Measurements from ENCODE around the gene VTI1A.
"Not testable (repeated sequence)": the region's sequence is repeated elsewhere in the genome, so short reads cannot be mapped to it uniquely, and the experiment has no call there.

VTI1A gene

DNA sequence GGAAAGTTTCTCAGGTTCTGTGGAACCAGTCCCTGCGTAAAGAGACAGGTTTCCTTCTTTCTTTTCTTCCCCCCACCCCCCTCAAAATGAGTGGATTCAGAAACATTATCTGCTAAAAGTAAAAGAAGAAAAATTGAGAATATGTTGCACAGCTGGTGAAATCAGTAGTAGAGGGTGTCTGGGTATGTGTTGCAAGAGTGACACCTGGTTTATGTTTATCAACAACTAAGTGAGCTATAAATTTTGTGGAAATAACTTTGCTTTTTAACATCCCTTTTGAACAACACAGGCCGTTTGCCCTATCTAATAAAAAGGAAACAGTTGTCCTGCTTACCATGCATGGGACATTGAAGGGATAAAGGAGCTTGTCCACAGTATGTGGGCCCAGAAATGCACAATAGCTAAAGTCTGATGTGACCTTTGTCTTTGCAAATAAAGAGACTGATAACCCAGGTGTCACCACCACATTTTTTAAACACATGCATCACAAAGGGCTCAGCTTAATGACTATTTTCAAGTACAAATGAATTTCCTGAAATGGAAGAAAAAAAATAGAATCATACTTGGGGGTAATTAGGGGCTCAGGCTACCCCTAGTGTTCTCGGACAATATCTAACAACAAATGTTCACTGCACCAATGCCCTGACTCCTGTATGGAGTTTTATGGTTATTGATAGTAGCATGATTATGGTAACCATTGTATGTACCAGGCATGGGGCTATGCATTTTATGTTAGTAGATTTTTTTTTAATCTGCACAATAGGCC, 281.3 kb downstream of the VTI1A start:
- DNase-seq: no peak

- no peak for DNase-seq
Observed at GRCh38 chr10:112728997-112729396, 282.0 kb downstream of the VTI1A start.

DNA sequence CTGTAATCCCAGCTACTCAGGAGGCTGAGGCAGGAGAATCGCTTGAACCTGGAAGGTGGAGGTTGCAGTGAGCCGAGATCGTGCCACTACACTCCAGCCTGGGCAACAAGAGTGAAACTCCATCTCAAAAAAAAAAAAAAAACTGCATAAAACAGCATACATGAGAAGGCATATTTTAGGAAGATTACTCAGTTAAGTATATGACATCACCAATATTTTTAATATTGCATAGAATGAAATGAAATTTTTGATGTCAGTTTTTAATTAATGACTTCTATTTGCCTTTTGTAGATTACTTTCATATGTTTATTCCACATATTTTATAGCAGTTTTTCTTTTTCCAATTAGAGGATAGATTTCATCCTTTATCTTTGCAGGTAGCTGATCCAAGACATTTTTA, 284.4 kb downstream of the VTI1A start:
- not testable (repeated sequence) for DNase-seq

GRCh38 chr10:112732277-112732921, 285.4 kb downstream of the VTI1A start:
- no peak for DNase-seq

DNA sequence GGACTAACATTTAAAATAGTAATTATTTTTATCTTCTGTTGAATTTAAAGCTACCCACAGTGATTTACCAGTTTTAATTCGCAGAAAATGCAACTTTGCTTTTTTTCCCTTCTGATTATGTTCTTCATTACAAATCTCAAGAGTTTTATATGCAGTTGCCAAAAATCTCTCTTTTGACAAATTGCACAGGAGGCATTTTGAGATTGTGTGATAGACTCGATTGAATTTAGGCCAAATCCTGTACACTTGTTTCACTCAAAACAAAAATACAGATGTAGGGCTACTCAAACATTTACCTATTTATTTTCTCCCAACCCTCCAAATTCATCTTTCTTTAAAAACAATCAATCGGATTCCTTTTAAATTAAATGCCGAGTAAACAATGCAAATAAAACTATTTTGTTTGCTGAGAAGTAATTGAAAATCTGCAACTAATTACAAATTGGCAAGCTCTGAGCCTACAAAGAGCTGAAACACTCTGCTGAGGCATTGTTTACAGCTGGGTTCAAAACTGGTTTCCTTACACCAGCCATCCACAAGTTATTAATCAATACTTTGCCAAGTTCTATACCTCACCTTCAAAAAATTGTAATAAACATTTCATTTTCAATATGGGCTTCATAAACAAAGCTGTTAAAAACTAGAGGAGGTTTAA, 288.2 kb downstream of the VTI1A start:
- DNase-seq: no peak

GRCh38 chr10:112738606-112739591, 291.9 kb downstream of the VTI1A start:
- DNase-seq: no peak

DNA sequence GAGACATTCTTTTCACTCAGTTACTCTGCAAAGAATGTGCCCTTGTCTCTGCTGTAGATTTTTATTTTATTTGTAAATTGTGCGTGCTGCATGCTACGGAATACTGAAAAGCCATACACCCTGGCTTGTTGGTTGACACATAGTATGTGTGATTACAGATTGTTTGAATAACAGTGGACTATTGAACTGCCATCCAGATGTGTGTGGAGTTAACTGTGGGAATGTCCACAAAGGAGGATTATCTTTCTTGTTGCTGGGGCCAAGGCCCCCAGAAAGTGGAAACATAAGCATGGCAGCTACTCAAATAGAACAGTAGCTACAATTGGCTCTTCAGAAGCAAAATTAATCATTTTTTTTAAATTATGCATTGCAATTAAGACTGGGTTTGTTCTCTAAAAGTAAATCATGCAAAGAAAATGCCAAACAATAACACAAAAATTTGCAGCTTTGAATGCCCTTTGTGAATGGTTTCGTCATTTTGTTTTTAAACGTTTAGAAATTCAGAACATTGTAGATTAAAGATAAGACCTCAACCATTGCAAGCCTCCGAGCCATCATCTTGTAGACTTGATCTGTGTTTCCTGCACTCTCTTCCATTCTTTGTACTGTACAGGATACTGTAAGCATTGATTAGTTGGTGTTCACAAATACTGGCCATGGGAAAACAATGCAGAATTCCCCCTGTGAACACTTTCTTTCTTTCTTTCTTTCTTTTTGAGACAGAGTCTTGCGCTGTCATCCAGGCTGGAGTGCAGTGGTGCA, 292.8 kb downstream of the VTI1A start:
- no peak for DNase-seq

- DNase-seq: no peak
Observed at GRCh38 chr10:112741830-112742402, 294.9 kb downstream of the VTI1A start.

DNA sequence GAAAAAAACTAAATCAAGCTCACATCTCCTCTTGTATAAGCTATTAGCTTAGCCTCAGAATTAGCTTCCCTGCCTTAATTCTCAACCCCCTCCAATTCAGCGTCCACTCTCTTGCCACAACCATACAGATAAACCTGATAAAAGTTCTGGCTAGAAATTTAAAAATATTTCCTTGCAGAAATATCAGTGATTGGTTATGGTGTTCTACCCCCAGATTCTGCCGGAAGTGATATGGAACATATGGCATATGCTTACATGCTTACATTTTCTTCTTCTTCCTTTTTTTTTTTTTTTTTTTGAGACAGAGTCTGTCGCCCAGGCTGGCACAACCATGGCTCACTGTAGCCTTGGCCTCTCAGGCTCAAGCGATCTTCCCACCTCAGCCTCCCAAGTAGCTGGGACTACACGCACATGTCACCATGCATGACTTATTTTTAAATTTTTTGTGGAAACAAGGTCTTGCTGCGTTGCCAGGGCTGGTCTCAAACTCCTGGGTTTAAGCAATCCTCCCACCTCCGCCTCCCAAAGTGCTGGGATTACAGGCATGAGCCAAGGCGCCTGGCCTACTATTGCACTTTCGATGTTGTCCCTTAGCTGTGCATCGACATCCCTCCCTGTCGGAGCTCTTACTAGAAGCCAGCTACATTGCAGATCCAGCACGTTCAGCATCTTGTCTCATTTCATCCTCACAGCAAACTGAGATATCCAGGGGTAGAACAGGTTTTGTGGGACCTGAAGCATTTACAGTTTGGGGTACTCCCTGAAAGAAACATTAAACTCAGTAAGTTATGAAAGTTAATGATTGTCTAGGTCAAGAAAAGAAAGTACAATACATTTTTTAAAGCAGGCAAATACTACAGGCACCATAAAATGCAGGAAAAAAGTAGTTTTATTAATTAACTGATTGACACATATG, 297.4 kb downstream of the VTI1A start:
- DNase-seq: no peak

DNA sequence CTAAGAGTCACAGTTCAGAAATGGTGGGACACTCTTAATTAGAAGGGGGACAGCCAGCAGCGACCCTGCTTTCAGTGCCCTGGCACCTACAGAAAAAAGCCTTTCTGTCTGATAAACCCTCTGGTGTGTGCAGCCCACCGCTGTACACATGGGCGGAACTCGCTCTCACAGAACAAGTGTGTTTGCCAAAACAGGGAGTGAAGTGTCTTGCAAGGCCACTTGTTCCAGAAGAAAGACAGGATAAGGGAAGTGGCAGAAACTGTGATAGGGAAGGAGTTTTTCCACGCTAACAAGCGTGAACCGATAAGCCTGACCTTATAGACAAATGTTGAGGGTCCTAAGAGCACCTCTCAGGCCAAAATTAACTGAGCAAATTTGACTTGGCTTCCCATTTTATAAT, 299.3 kb downstream of the VTI1A start:
- no peak for DNase-seq

- no peak for DNase-seq
Observed at GRCh38 chr10:112750427-112751167, 303.6 kb downstream of the VTI1A start.

DNA sequence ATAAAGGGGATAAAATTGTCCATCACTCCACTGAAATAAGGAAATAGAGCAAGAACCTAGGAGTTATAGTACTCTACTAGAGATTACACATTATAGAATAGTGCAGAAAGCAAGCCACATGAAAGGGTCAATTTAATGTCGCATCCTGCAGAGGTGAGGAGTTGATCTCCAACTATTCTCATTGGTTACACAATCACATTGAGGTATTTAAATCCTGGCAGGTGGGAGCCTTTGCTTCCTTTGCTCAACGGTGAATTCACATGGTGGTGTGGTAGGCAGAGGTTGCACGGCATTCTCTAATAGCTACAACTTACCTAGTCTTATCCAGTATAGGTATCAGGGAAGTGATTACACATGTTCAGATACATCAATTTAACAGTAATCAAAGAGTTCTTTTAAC, 304.6 kb downstream of the VTI1A start:
- no peak for DNase-seq

DNA sequence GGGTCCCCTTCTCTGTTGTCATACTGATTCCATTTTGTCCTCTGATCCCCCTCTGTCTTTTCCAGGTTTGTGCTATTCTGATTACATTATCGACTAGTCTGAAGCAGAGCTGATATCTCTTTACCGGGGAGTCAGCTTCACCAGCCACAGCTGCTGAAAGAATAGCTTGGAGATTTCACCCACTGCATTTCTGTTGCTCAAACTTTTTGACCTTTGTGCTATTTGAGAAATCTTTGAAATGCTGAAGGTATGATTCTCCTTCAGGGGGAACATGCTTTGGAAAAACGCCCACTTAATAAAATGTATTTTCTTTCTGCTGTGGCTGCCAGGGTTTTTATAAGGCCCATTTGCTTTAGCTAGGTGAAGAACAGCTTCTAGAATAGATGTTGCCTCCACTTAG, 305.3 kb downstream of the VTI1A start:
- DNase-seq: no peak

DNA sequence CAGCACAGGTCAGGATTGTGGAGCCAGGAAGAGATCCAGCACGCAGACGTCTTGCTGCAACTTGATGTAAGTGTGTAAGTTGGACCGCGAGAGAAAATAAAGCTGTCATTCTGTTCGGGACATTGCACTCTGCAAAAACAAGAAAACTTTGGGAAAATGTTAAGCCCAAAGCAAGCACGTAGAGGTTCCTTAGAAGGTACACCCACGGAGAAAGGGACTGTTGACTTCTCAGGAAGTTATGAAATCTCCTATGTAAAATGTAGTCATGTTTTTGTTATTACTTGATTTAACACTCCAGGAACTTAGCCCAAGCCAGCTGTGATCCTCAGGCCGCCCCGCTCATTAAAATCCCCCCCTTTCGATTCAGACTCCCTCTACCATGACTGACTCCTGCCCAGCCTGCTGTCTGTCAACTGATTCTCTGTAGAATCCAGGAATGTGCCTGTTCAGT, 307.0 kb downstream of the VTI1A start:
- no peak for DNase-seq

GRCh38 chr10:112755446-112756234, 308.6 kb downstream of the VTI1A start:
- no peak for DNase-seq

DNA sequence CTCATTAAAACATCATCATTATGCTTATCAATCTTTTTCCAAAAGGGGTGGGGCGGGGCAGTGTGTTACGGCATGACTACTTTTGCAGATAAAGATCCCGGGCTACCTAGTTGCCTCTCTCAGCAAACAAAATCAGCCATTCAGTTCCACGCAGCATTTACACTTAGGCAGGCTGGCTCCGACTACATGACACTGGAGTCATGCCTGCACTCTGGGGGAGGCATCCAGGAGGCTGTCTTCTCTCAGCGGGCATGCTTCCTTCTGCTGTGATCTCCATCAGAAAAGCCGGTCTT, 309.2 kb downstream of the VTI1A start:
- DNase-seq: no peak

- no peak for DNase-seq
Observed at GRCh38 chr10:112758961-112759360, 311.9 kb downstream of the VTI1A start.

GRCh38 chr10:112759496-112759895, 312.5 kb downstream of the VTI1A start:
- DNase-seq: no peak

DNA sequence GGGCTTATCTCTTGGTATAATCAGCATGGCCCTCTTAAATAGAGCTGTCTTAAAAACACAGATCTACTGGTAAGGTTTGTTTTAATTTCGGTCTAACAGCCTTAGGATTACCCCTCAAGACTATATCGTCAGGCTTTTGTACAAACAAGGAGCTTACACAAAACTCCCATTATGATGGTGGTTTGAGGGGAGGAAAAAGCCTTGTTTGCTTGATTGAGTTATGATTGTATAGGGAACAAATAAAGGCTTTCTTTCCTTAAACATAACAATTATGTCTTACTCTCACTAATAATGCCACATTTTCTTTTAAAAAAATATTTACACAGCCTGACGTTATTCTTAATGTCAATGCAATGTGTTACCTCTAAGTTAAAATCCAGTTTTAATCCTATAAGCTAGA, 314.2 kb downstream of the VTI1A start:
- DNase-seq: no peak

All from activated gamma-delta T cell treated with Interleukin-2 at 50 U/mL for 16 hours (primary cell).